Smooth muscle cell (in vitro differentiated cells): ENCODE results near the gene RBM26. TPM values are rescaled to one million over a fixed set of nuclear protein-coding genes. Genes with fewer than 3 reads are reported as not detected.

Experiments used
- DNase-seq: peaks from one replicate; lab custom pipeline; 2025; ENCODE audit not compliant: unreplicated experiment; lab: John Stamatoyannopoulos, UW
- H2AFZ ChIP-seq: fragments of 200-600 bp; sonication (generic); 2 replicates; pipeline ENCODE4 v1.6.0; 2016; ENCODE audit warnings: antibody characterized with exemption, low read depth, mild to moderate bottlenecking
- H3F3A ChIP-seq: fragments of 200-600 bp; sonication (generic); 2 replicates; pipeline ENCODE4 v1.6.0; 2017; ENCODE audit warnings: antibody characterized with exemption, low read depth
- H3K27ac ChIP-seq: fragments of 200-600 bp; sonication (generic); 2 replicates; pipeline ENCODE4 v1.5.1; 2016; ENCODE audit warnings: low read depth, mild to moderate bottlenecking
- H3K27me3 ChIP-seq: fragments of 200-600 bp; sonication (generic); 2 replicates; pipeline ENCODE4 v1.6.1; 2016; ENCODE audit warnings: low read depth, mild to moderate bottlenecking
- H3K36me3 ChIP-seq: fragments of 200-600 bp; sonication (generic); 2 replicates; pipeline ENCODE4 v1.5.1; 2016; ENCODE audit warnings: low read depth
- H3K4me1 ChIP-seq: fragments of 200-600 bp; sonication (generic); 2 replicates; pipeline ENCODE4 v1.5.1; 2016; ENCODE audit warnings: low read depth
- H3K4me2 ChIP-seq: fragments of 200-600 bp; sonication (generic); 2 replicates; pipeline ENCODE4 v1.6.0; 2016; ENCODE audit warnings: mild to moderate bottlenecking
- H3K4me3 ChIP-seq: fragments of 200-600 bp; sonication (generic); 2 replicates; pipeline ENCODE4 v1.5.1; 2016; ENCODE audit warnings: mild to moderate bottlenecking
- H3K79me2 ChIP-seq: fragments of 200-600 bp; sonication (generic); 2 replicates; pipeline ENCODE4 v1.6.0; 2016; ENCODE audit warnings: low read depth, mild to moderate bottlenecking
- H3K9ac ChIP-seq: fragments of 200-600 bp; sonication (generic); 2 replicates; pipeline ENCODE4 v1.6.0; 2016; ENCODE audit warnings: low read depth
- H3K9me3 ChIP-seq: fragments of 200-600 bp; sonication (generic); replicated peaks from 2 replicates; pipeline ENCODE4 v1.5.1; 2016; ENCODE audit warnings: low read depth
- H4K20me1 ChIP-seq: fragments of 200-600 bp; sonication (generic); 2 replicates; pipeline ENCODE4 v1.6.0; 2016; ENCODE audit warnings: low read depth
- CTCF ChIP-seq: fragments of 200-600 bp; sonication (generic); IDR thresholded peaks from 2 replicates; pipeline ENCODE4 v1.5.1; 2017; ENCODE audit warnings: borderline replicate concordance, mild to moderate bottlenecking, antibody characterized with exemption; ENCODE audit not compliant: insufficient read depth, poor library complexity, severe bottlenecking
- WGBS: methylation state at CpG from one replicate; pipeline ENCODE4 v1.1.7; 2016; ENCODE audit warnings: low lambda C conversion rate; 5-methylcytosine and 5-hydroxymethylcytosine counted together
- polyA plus RNA-seq: library from polyadenylated mRNA; unstranded; fragments of >200 nt; fragmentation: Nextera tagmentation; extraction: Ambion mirVana; gene quantifications from 2 replicates; pipeline ENCODE4 v1.2.1, GENCODE V29; 2016
- total RNA-seq: library from RNA; depleted of rRNA; stranded (reverse); fragments of >200 nt; gene quantifications from 2 replicates; pipeline ENCODE4 v1.2.3, GENCODE V29; 2014

RBM26 gene
- total and polyA plus RNA-seq, 2 experiments from 2014 or later, result 11.8 to 49.4 TPM

- no peak for TF ChIP-seq CTCF
- Histone ChIP-seq H3K79me2 (peaks cover 94% of the 10 kb centered on the region), H3K4me3 (no peak overlapping the region), H3K4me2 (no peak overlapping the region), H3K4me1 (peaks cover 4% of the 10 kb centered on the region), H2AFZ (no peak overlapping the region), H4K20me1 (peaks cover 91% of the 10 kb centered on the region), H3K27me3 (no peaks in the 10 kb centered on the region), H3K9ac (no peak overlapping the region), H3K36me3 (no peaks in the 10 kb centered on the region), H3F3A (no peaks in the 10 kb centered on the region), H3K27ac (no peak overlapping the region), H3K9me3 (no peaks in the 10 kb centered on the region)
- WGBS, result 88% methylated on average over 4 of the region's 4 CpGs
- DNase-seq, result no peak
Observed at GRCh38 chr13:79387853-79388252, 18.2 kb downstream of the RBM26 start.

- Histone ChIP-seq H3K27me3 (no peaks in the 10 kb centered on the region), H3K36me3 (no peaks in the 10 kb centered on the region), H2AFZ (no peak overlapping the region), H3K4me3 (no peak overlapping the region), H3K9me3 (no peaks in the 10 kb centered on the region), H3K9ac (no peak overlapping the region), H3K4me1 (no peaks in the 10 kb centered on the region), H3K4me2 (no peak overlapping the region), H3K79me2 (peaks cover 99% of the 10 kb centered on the region), H3F3A (no peaks in the 10 kb centered on the region), H4K20me1 (peaks cover 94% of the 10 kb centered on the region), H3K27ac (peak overlapping the region; percentile 33)
- DNase-seq, result no peak
- TF ChIP-seq CTCF, result no peak
- WGBS, result 89% methylated on average over 1 of the region's 1 CpG
Observed at GRCh38 chr13:79386125-79386826, 19.8 kb downstream of the RBM26 start.

GRCh38 chr13:79385694-79386093 is 20.4 kb downstream of the RBM26 start:
- H3K79me2 ChIP-seq, result peaks cover 99% of the 10 kb centered on the region
- no peak overlapping the region for H3K4me3 ChIP-seq
- peaks cover 93% of the 10 kb centered on the region for H4K20me1 ChIP-seq
- H3K4me2 ChIP-seq, result no peak overlapping the region
- H3K36me3 ChIP-seq, result no peaks in the 10 kb centered on the region
- H3K27me3 ChIP-seq, result no peaks in the 10 kb centered on the region
- H3K4me1 ChIP-seq, result no peaks in the 10 kb centered on the region
- 42% methylated on average over 1 of the region's 1 CpG for WGBS
- H3F3A ChIP-seq, result no peaks in the 10 kb centered on the region
- no peak overlapping the region for H3K27ac ChIP-seq
- no peak for DNase-seq
- no peak for TF ChIP-seq CTCF
- H3K9me3 ChIP-seq, result no peaks in the 10 kb centered on the region
- H3K9ac ChIP-seq, result no peak overlapping the region
- H2AFZ ChIP-seq, result no peak overlapping the region
